GM12873 (cell line): ENCODE results near the gene SGMS1.

Experiments
- TF ChIP-seq, protein P1 (sequence below): IDR thresholded peaks from 2 replicates; pipeline ENCODE4 v1.5.1; 2012; ENCODE audit warnings: low read depth, mild to moderate bottlenecking, moderate library complexity, low read length, control low read depth; ENCODE audit not compliant: insufficient read depth; ENCODE audit errors: missing control alignments

The SGMS1 gene

DNA sequence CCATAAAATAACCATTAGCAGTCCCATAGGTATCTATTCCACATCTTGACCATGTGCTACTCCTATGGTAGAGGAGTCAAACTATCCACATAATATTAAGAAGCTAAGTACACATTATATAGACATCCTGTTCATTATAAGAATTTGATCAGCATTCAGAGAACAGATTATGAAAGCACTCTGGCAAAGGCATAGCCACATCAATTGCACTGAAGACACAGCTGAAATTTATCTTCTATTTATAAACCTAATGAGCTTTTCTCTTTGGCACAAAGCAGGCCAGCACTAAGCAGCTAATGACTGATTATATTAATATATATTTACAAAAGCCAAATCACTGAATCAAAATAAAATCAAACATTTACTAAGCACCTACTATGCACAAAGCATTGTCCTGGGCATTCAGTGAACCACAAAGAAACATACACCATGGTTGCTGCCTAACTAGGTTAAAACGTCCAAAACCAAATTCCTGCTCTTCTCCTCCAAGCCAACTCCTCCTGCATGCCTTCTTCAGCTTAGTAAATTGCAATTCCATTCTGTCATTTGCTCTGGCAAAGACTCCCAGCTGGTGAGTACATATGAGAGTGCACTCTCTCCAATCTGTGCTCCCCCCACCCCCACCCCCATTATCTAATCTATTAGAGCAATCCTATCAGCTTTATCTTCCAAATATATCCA, 249.8 kb downstream of the SGMS1 start:
- TF ChIP-seq, protein P1, sequence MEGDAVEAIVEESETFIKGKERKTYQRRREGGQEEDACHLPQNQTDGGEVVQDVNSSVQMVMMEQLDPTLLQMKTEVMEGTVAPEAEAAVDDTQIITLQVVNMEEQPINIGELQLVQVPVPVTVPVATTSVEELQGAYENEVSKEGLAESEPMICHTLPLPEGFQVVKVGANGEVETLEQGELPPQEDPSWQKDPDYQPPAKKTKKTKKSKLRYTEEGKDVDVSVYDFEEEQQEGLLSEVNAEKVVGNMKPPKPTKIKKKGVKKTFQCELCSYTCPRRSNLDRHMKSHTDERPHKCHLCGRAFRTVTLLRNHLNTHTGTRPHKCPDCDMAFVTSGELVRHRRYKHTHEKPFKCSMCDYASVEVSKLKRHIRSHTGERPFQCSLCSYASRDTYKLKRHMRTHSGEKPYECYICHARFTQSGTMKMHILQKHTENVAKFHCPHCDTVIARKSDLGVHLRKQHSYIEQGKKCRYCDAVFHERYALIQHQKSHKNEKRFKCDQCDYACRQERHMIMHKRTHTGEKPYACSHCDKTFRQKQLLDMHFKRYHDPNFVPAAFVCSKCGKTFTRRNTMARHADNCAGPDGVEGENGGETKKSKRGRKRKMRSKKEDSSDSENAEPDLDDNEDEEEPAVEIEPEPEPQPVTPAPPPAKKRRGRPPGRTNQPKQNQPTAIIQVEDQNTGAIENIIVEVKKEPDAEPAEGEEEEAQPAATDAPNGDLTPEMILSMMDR: no peak

- TF ChIP-seq, protein P1: no peak
Observed at GRCh38 chr10:50369931-50370330, 253.8 kb downstream of the SGMS1 start.

DNA sequence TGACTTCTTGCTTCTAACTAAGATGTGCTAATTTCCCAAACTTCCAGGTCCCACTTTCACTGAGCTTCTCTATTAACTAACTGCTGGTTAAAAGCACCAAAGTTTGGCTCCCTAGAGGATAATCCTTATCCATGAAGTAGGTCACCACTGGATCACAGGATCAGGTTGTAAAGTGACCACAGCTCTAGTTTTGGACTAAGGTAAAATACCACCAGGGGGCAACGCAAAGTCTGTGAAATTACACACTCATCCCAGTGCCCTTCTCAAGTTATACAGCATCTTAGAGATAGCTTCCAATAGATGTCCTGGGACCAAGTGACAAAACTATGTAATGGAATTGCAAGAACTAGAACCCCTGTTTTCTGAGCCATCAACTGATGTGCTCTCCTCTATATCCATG, 256.0 kb downstream of the SGMS1 start:
- TF ChIP-seq, protein P1: peak; percentile 57

GRCh38 chr10:50362547-50363125, 261.1 kb downstream of the SGMS1 start:
- TF ChIP-seq, protein P1: no peak

DNA sequence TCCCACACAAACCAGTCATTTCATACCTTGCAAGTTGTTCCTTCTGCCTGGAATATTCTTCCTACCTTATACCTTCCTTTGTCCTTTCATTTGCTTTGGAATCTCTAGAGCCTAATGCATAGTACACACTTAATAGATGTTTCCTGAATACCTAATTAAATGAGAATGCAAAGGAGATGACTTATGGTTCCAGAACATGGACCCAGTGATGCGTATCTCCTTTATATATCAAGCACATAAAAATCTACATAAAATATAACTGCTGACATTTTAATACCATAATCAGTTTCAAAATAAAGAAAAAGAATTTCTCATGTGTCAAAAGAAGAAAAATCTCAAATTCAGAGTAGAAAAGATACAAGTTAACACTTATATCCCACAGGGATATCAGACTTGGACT, 261.8 kb downstream of the SGMS1 start:
- TF ChIP-seq, protein P1: no peak

DNA sequence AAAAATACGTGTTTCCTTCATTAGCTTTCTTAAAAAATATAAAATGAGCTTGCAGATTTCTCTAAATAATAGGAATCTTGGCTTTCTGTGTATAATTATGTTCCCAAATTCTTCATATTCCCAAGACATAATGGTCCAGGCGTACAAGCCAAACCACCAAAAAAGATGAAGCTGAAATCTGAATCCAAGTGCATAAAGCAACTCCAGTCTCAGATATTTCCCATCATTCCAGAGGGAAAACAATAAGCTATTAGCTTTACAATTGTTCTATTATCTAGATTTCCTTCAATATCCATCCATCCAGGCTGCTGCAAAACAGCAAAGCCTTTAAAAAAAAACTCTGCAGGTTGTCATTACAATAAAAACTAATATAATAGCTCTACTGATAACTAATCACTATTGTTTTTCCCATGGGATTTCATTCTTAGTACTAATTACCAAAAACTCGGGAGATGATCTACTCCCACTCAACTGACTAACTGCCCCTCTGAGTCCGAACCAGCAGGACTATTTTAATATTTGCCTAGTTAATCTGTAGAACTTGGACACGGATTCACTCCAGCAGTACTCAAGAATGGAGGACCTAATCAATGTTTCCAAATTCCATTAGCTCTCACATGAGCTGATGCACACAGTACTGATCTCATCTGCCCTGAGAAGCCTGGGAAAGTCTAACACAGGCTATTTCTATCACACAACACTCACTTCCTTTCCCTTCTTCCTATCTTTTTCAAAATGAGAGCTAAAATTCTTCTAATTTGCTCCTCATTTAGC, 263.5 kb downstream of the SGMS1 start:
- TF ChIP-seq, protein P1: no peak

GRCh38 chr10:50358925-50359687, 264.6 kb downstream of the SGMS1 start:
- TF ChIP-seq, protein P1: no peak
